K562 (cell line): ENCODE results near the gene PANK2. TPM values are rescaled to one million over a fixed set of nuclear protein-coding genes. Genes with fewer than 3 reads are reported as not detected.

Experiments used
- polyA plus RNA-seq, 8 experiments: library from polyadenylated mRNA; depleted of rRNA in 4 of 8; stranded (reverse) in 5 of 8; unstranded in 3 of 8; fragments of >200 nt; fragmentation: Nextera tagmentation in 2 of 8; fragmentation: Illumina TruSeq in 1 of 8; extraction: Ambion mirVana in 2 of 8; extraction: Trizol in 1 of 8; gene quantifications; 2 replicates each; pipeline versions ENCODE4 v1.2.1 to v1.2.3, GENCODE V29; 2011 to 2014; ENCODE audit warnings: inconsistent platforms in 1 of 8, missing spikeins in 1 of 8
- total RNA-seq, 7 experiments: library from RNA; depleted of rRNA in 6 of 7; stranded (reverse); fragments of >200 nt in 6 of 7; fragmentation: Illumina TruSeq in 2 of 7; extraction: Trizol in 2 of 7; gene quantifications; 2 replicates each; pipeline versions ENCODE4 v1.2.1 to v1.2.3, GENCODE V29; 2011 to 2021; ENCODE audit warnings: low replicate concordance in 1 of 7
- TF ChIP-seq, protein P1 (sequence below): fragments of 450-650 bp; IDR thresholded peaks from 2 replicates; pipeline ENCODE4 v1.6.1; 2016; ENCODE audit warnings: mild to moderate bottlenecking, moderate library complexity

Gene PANK2
- total and polyA plus RNA-seq, 9 of the 15 experiments (the other 6 are each of a cell fraction or from before 2014, with no cell fraction given): 14.9 to 43.5 (median 31.4) TPM

DNA sequence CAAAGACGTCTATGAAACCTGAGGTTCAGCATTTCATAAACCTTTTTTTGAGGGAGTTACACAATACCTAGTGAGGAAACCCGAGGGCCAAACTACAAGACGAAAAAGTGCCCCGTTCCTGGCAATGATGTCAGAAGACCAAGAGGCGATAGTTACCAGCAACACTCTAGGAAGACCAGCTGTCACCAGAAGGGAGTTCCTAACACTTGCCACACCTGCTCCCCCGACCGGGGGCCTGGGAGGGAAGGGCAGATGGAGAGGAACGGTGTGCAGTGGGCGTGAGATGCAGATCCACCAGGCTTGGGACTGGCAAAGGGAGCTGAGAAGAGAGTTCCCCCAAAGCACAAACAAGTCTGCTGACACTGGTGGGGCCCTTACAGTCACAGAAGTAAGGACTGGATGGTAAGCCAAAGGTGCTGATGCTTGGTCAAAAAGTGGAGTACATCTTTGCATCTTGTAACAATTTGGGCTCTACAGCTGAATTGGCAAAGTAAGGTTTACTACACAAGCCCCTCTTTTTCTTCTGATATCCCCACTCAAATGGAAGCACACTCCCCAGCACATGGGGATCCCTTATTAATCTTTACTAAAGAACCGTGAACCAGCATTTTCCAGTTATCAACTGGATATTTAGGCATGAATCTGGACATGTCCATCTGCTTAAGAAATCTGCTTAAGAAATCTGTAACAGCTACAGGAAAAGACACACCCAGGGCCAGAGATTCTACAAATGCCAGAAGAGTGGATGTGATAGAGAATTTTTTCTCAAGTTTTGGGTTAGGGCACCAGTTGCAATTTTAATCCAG is 38.5 kb downstream of the PANK2 start (continued):
- TF ChIP-seq, protein P1, sequence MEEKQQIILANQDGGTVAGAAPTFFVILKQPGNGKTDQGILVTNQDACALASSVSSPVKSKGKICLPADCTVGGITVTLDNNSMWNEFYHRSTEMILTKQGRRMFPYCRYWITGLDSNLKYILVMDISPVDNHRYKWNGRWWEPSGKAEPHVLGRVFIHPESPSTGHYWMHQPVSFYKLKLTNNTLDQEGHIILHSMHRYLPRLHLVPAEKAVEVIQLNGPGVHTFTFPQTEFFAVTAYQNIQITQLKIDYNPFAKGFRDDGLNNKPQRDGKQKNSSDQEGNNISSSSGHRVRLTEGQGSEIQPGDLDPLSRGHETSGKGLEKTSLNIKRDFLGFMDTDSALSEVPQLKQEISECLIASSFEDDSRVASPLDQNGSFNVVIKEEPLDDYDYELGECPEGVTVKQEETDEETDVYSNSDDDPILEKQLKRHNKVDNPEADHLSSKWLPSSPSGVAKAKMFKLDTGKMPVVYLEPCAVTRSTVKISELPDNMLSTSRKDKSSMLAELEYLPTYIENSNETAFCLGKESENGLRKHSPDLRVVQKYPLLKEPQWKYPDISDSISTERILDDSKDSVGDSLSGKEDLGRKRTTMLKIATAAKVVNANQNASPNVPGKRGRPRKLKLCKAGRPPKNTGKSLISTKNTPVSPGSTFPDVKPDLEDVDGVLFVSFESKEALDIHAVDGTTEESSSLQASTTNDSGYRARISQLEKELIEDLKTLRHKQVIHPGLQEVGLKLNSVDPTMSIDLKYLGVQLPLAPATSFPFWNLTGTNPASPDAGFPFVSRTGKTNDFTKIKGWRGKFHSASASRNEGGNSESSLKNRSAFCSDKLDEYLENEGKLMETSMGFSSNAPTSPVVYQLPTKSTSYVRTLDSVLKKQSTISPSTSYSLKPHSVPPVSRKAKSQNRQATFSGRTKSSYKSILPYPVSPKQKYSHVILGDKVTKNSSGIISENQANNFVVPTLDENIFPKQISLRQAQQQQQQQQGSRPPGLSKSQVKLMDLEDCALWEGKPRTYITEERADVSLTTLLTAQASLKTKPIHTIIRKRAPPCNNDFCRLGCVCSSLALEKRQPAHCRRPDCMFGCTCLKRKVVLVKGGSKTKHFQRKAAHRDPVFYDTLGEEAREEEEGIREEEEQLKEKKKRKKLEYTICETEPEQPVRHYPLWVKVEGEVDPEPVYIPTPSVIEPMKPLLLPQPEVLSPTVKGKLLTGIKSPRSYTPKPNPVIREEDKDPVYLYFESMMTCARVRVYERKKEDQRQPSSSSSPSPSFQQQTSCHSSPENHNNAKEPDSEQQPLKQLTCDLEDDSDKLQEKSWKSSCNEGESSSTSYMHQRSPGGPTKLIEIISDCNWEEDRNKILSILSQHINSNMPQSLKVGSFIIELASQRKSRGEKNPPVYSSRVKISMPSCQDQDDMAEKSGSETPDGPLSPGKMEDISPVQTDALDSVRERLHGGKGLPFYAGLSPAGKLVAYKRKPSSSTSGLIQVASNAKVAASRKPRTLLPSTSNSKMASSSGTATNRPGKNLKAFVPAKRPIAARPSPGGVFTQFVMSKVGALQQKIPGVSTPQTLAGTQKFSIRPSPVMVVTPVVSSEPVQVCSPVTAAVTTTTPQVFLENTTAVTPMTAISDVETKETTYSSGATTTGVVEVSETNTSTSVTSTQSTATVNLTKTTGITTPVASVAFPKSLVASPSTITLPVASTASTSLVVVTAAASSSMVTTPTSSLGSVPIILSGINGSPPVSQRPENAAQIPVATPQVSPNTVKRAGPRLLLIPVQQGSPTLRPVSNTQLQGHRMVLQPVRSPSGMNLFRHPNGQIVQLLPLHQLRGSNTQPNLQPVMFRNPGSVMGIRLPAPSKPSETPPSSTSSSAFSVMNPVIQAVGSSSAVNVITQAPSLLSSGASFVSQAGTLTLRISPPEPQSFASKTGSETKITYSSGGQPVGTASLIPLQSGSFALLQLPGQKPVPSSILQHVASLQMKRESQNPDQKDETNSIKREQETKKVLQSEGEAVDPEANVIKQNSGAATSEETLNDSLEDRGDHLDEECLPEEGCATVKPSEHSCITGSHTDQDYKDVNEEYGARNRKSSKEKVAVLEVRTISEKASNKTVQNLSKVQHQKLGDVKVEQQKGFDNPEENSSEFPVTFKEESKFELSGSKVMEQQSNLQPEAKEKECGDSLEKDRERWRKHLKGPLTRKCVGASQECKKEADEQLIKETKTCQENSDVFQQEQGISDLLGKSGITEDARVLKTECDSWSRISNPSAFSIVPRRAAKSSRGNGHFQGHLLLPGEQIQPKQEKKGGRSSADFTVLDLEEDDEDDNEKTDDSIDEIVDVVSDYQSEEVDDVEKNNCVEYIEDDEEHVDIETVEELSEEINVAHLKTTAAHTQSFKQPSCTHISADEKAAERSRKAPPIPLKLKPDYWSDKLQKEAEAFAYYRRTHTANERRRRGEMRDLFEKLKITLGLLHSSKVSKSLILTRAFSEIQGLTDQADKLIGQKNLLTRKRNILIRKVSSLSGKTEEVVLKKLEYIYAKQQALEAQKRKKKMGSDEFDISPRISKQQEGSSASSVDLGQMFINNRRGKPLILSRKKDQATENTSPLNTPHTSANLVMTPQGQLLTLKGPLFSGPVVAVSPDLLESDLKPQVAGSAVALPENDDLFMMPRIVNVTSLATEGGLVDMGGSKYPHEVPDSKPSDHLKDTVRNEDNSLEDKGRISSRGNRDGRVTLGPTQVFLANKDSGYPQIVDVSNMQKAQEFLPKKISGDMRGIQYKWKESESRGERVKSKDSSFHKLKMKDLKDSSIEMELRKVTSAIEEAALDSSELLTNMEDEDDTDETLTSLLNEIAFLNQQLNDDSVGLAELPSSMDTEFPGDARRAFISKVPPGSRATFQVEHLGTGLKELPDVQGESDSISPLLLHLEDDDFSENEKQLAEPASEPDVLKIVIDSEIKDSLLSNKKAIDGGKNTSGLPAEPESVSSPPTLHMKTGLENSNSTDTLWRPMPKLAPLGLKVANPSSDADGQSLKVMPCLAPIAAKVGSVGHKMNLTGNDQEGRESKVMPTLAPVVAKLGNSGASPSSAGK: no peak
- TF ChIP-seq, all 486 proteins: peak for 14
